GM18526 (cell line): ENCODE results near the gene CELSR1.

Experiments
- POLR2A ChIP-seq: IDR thresholded peaks from 3 replicates; pipeline ENCODE4 v1.6.1; 2011; ENCODE audit not compliant: insufficient read length; ENCODE audit errors: extremely low read depth

CELSR1 gene

DNA sequence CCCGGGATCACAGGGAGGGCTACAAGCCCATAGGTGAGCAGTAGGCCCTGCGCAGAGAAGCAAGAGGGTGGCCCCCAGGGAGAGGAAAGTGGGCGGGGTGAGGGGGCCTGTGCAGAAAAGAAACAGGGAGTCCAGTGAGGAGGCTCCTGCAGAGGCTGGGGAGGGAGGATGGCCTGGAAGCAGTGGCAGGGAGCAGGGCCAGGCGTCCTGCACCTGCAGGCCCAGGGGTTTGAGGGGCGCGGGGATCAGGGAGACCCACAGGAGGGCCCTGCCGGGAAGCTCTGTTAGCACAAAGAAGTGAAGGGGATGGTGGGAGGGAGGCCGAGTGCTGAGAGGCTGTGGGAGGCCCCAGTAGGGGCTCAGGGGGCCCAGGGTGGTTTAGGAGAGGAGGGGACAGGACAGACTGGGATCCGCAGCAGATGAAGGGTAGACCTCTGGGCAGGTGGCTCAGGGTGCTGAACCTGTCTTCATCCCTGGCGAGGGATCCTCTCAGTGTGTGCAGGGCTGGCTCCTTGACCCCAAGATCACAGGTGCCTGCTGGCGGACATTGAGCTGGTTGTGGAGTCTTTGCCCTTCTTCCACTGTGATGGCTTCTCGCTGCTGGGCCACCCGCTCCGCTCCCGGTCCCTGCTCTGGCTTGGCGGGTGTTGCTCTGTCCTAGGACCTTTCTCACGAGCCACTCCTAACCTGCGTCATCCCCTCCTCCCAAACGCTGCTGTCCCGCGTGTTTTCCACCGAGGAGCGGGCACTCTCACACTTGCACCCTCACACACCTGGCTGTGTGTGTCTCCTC is 31.8 kb upstream of the CELSR1 start:
- no peak for TF ChIP-seq POLR2A

DNA sequence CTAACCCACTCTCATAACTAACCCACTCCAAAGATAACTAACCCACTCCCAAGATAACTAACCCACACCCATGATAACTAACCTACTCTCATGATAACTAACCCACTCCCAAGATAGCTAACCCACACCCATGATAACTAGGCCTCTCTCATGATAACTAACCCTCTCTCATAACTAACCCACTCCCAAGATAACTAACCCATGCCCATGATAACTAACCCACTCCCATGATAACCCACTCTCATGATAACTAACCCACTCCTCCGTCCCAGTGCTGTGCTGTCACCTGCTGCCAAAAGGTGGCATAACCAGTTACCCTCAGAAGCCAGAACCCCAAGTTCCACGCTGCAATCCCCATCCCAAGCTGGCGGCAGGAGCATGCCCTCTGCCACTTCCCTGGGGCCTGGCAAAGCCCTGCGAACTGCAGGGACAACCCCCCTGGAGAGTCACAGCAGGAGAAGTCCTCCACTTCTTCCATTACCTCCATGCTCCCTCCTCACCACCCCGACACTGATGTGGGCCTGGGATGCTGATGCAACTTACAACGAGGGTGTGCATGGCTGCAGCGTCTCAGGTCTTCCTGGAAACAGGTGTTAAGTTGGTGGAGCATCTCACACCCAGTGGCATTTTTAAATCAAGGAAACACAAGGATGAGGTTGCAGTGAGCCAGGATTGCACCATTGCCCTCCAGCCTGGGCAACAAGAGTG is 30.8 kb upstream of the CELSR1 start:
- TF ChIP-seq POLR2A = no peak

DNA sequence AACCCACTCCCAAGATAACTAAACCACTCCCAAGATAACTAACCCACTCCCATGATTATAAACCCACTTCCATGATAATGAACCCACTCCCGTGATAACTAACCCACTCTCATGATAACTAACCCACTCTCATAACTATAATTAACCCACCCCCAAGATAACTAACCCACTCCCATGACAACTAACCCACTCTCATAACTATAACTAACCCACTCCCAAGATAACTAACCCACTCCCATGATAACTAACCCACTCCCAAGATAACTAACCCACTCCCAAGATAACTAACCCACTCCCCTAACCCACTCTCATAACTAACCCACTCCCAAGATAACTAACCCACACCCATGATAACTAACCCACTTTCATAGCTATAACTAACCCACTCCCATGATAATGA is 30.1 kb upstream of the CELSR1 start:
- TF ChIP-seq POLR2A = no peak

DNA sequence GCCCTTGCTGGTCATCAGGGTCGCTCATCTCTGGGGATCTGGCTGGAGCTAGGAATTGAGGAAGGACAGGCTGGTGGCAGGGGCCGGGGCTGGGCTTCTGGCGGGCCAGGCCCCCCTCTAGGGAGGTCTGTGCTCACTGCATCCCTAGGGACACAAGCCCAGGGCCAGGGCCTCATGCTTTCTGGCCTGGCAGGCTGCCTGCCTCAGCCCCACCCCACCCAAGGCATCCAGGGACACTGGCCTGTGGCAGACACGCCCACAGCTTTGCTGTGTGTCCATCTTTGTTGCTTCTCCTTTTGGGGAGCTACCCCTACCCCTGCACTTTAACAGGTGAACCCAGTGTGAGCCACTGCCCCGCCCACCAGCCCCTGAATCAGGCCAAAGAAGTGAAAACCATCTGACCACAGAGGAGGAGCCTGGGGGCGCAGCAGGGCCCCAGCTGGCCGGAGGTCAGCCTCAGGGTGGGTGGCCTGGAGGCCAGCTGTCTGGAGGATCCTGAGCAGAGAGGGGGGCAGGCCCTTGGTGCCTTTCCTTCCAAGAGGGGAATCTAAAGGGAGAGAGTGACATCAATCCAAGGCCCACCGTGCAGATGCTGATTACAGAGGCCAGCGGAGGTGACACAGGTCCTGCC is 26.8 kb upstream of the CELSR1 start:
- no peak for TF ChIP-seq POLR2A

DNA sequence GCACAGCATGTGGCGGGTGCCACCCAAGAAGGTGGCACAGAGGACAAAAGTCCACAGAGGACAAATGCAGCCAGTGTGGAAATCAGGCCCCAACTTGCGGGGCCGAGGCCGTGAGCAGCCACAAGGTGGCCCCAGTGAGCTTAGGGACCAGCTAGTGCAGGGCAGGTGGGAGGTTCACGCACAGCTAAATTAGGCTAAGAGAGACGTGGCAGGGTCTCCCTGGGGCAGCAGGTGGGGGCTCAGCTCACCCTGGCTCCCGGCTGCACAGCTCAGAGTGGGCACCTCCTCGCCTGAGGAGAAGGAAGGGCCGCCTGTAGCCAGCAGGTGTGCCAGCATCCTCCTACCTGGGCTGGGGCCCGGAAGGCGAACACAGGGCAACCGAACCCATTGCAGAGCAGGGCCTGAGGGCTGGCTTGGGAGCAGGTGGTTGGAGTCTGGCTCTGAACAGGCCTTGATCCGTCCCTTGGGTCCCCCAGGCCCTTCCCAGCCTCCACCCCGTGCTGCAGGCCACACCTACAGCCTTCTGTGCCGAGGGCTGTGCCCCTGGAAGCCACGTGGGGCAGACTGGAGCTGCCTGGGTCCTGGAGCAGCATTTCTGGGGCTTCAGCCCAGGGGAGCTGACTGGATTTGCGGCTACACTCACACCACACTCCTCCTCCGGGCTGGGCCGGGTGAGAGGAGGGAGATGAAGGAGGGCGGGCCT is 26.1 kb upstream of the CELSR1 start:
- TF ChIP-seq POLR2A = no peak

DNA sequence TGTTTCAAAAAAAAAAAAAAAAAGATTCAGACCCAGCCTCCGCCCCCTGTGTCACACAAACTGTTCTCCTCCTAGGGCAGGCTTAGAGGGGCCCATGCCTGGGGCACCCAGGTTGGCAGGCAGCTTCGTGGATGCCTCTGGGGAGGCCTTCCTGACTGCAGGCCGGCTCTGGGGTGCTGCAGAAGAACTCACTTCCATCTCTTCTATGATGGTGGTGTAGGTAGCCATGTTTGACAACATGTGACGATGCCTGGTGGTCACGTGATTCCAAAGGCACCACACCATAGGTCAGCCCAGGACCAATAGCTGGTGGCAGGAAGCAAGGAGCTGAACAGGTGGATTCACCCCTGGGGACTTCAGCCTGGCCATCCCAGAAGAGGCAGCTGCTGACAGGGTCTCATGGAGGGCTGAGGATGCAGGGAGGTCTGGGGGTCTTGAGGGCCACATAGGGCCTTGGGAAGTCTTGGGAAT is 24.1 kb upstream of the CELSR1 start:
- peak; percentile 16 for TF ChIP-seq POLR2A

DNA sequence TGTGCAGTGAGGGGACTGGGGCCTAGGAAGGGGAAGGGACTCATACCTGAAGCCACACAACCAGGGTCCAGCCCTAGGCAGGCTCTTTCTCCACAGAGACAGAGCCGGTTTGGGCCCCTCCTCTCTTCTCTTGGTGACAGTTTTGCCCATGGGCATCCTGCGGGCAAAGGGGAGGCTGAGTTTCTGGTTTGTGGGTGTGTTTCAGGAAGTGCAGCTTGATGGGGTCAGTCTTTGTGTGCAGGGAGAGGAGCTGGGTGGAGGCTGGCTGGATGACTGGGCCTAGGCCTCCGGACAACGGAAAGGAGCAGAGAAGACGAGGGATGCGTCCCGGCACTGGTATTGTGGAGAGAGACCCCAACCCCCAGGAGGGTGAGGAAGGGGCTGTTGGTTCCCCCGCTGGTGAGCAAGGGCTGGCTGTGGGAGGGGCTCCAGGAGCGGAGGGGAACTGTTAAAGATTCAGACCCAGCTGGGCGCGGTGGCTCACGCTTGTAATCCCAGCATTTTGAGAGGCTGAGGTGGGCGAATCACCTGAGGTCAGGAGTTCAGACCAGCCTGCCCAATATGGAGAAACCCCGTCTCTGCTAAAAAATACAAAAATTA is 23.4 kb upstream of the CELSR1 start:
- TF ChIP-seq POLR2A = no peak

DNA sequence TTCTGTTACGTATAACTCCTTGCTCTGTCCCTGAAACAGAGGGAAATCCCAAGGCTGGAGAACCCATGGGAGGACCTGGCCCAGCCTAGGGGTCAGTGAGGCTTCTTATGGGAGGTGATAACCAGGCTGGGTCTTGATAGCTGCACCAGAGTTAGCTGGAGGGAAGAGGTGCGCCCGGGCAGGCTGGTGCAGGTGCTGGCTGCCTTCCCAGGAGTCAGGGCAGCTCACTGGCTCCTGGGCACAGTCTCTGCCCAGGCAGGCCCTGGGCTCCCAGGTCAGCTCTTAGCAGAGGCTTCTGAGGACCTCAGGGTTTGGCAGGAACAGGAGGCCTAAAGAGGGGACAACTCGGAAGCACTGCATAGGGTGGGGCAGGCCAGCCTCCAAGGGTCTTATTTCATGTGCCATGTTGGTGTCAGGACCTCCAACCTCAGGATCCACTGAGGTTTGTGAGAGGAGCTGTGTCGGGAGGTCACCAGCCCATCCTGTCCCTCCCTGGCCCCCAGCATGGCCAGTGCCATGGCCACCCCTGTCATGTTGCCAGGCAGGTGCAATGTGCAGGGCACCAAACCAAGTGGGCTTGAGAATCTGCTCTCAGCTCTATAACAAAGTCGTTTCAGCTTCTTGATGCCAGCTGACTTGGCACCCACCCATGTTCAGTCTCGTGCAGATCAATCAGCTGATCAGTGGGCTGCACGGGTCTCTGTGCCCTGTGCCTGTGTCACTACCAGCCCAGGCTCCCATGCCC is 20.5 kb upstream of the CELSR1 start:
- TF ChIP-seq POLR2A = no peak

DNA sequence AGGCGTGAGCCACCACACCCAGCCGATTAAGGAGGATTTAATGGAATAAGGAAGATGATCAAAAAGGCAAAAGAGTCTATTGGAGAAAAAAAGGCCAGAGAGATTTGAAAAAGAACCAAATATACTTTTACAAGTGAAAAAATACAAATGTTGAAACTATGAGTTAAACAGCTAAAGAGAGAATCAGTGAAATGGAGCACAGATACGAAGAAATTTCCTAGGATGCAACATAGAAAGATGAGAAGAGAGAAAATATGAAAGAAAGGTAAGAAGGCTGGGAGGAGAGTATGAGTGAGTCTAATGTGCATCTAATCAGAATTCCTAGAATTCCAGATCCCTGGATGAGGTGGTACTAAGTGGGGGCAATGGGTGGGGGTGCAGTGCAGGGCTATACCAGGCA is 19.4 kb upstream of the CELSR1 start:
- no peak for TF ChIP-seq POLR2A

DNA sequence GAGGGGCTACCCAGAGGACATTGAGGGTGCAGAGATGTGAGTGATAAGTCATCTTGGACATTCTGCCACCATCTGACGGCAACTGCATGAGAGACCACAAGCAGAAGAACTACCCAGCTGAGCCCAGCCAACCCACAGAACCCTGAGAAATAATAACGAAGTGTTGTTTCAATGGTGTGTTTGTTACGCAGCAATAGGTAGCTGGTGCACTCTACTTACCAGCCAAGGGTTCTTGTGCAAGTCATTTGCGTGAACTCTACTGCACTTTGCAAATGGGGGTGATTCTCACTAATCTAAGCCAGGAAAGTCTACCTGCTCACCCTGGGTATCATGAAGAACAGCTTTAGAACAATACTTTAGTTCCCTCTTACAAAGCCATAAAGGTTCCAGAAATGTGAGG is 15.8 kb upstream of the CELSR1 start:
- TF ChIP-seq POLR2A = no peak

DNA sequence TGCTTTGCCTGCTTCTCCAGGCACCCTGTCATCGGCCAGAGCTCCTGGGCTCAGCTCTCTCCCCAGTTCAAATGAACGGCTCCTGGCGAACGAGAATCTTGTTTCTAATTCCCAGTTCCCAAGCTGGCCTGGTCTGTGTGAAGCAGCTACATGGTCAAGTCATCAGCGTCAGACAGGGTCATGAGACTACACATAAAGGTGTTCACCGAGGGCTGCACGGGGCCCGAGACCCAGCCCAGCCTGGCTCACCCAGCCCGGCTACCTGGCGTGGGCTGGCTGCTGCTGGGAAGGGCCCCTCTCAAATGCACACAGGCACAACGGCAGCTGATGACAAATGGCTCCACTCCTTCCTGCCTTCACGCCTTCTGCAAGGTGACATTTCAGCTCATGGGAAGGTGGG is 14.6 kb upstream of the CELSR1 start:
- TF ChIP-seq POLR2A = no peak

DNA sequence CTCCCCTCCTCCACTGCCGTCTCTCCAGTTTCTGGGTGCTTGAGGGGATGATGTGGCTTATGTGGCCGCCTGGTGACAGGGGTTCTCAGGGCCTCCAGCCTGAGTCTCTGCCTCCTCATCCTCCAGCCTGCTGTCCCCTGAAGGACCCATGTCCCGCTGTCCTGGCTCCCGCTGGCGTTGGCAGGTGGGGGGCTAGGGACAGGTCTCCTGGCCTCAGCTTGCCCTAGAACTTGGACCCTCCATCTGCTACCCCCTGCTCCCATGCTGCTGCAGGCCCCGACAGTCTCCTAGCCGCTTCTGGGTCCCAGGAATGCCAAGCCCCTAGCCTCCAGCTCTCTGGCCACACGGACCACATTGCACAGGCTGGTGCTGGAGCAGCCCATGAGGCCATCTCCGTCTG is 13.9 kb upstream of the CELSR1 start:
- TF ChIP-seq POLR2A = no peak

DNA sequence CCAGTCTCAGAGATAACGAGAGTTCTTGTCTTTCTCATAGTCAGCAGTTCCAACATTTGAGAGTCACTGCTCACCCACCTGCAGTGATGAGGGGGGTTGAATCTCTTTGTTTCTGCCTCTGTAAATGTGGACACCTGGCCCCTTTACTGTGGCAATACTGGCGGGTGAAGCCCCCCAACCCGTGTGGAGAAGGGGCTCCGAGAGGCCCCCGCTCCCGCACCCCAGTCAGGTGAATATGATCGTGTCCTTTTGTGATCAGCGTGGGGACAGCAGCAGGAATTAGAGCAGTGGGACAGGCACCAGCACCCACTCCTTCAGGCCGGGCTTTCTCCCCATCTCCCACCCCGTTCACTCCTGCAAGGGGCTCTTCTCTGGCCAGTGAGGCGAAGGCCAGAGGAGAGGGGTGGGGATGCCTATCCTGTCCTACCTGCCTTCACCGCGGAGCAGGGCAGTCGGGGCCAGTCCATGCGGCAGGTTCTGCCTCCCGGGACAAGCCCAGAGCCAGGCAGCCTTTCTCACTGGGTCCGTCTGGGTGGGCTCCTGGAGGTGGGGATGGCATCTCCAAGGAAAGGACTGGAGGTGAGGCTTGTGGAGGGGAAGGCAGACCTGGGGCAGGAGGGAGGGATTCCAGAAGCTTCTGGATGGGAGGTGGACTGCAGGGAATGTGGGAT is 12.7 kb upstream of the CELSR1 start:
- no peak for TF ChIP-seq POLR2A

DNA sequence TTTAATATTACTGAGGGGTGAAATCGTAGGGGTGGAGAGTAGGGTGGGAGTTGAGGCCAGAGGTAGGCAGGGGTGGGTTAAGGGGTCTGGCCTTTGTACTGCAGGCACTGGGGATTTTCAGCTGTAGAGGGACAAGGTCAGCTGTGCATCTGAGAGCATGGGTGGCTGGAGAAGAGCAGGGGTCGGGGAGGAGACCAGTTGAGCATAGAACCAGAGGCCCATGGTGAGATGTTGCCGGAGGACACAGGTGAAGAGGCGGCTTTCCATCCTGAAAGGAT is 12.1 kb upstream of the CELSR1 start:
- TF ChIP-seq POLR2A = no peak
